HEK293 (cell line): ENCODE measurements around the gene FZR1.

Experiments
- CTCF ChIA-PET: fragments of 350-600 bp; formaldehyde crosslinking; extraction: SDS; loops from one replicate; lab custom pipeline; 2021; ENCODE audit warnings: antibody characterized with exemption; lab: Yijun Ruan, JAX
- POLR2A ChIA-PET: fragments of 300-600 bp; formaldehyde crosslinking; extraction: SDS; loops from one replicate; lab custom pipeline; 2020; ENCODE audit warnings: antibody characterized with exemption, inconsistent platforms; lab: Yijun Ruan, JAX
- H3K27ac ChIP-seq: fragments of 200-500 bp; sonication (Bioruptor generic); 2 replicates; pipeline ENCODE4 v1.5.1; 2014; ENCODE audit warnings: low read depth, low read length, control low read depth, inconsistent platforms; ENCODE audit errors: extremely low read depth
- H3K36me3 ChIP-seq, 2 experiments: fragments of 200-500 bp in 1 of 2; sonication (Bioruptor generic) in 1 of 2; 1 replicate in 1 of 2; 2 replicates in 1 of 2; pipeline ENCODE4 v1.5.1; 2014 to 2017; ENCODE audit warnings: inconsistent platforms in 2 of 2, low read length in 2 of 2; ENCODE audit not compliant: control insufficient read depth in 2 of 2, insufficient read depth in 1 of 2
- H3K4me1 ChIP-seq: fragments of 200-500 bp; sonication (Bioruptor generic); 2 replicates; pipeline ENCODE4 v1.5.1; 2014; ENCODE audit warnings: mild to moderate bottlenecking, low read length, inconsistent platforms; ENCODE audit not compliant: control insufficient read depth, insufficient read depth
- H3K4me3 ChIP-seq: 2 replicates; pipeline ENCODE4 v1.5.1; 2011; ENCODE audit warnings: low read depth, mild to moderate bottlenecking, control low read depth, low read length, moderate library complexity
- H3K9me3 ChIP-seq: fragments of 200-500 bp; sonication (Bioruptor generic); 2 replicates; pipeline ENCODE4 v1.5.1; 2014; ENCODE audit warnings: low read depth, low read length, inconsistent platforms; ENCODE audit not compliant: control insufficient read depth, insufficient read depth
- BCL11A ChIP-seq: fragments of 450-650 bp; formaldehyde crosslinking; IDR thresholded peaks from 2 replicates; pipeline ENCODE4 v1.5.1; 2016; ENCODE audit warnings: low read depth, missing biosample characterization, missing genetic modification characterization
- BCL11B ChIP-seq: fragments of 450-650 bp; formaldehyde crosslinking; IDR thresholded peaks from 2 replicates; pipeline ENCODE4 v1.5.1; 2016; ENCODE audit warnings: low read depth, missing biosample characterization, missing genetic modification characterization
- FEZF1 ChIP-seq: fragments of 450-650 bp; formaldehyde crosslinking; IDR thresholded peaks from 2 replicates; pipeline ENCODE4 v1.5.1; 2016; ENCODE audit warnings: missing biosample characterization, missing genetic modification characterization
- KLF7 ChIP-seq: fragments of 450-650 bp; formaldehyde crosslinking; IDR thresholded peaks from 2 replicates; pipeline ENCODE4 v1.5.1; 2016; ENCODE audit warnings: missing biosample characterization, missing genetic modification characterization, borderline replicate concordance
- MZF1 ChIP-seq: fragments of 450-650 bp; formaldehyde crosslinking; IDR thresholded peaks from 2 replicates; pipeline ENCODE4 v1.5.1; 2017; ENCODE audit warnings: missing biosample characterization, missing genetic modification characterization, borderline replicate concordance
- PRDM6 ChIP-seq: fragments of 450-650 bp; formaldehyde crosslinking; IDR thresholded peaks from 2 replicates; pipeline ENCODE4 v1.5.1; 2017; ENCODE audit warnings: missing biosample characterization, missing genetic modification characterization
- RBAK ChIP-seq: fragments of 450-650 bp; formaldehyde crosslinking; IDR thresholded peaks from 2 replicates; pipeline ENCODE4 v1.5.1; 2016; ENCODE audit warnings: missing biosample characterization, missing genetic modification characterization
- SP2 ChIP-seq: fragments of 450-650 bp; formaldehyde crosslinking; IDR thresholded peaks from 2 replicates; pipeline ENCODE4 v1.5.1; 2016; ENCODE audit warnings: missing biosample characterization, missing genetic modification characterization
- SP3 ChIP-seq: fragments of 450-650 bp; formaldehyde crosslinking; IDR thresholded peaks from 2 replicates; pipeline ENCODE4 v1.5.1; 2016; ENCODE audit warnings: missing biosample characterization, missing genetic modification characterization
- ZBTB7A ChIP-seq: fragments of 450-650 bp; formaldehyde crosslinking; IDR thresholded peaks from 2 replicates; pipeline ENCODE4 v1.5.1; 2016; ENCODE audit warnings: low read depth, missing biosample characterization, missing genetic modification characterization
- ZFHX2 ChIP-seq: fragments of 450-650 bp; formaldehyde crosslinking; conservative IDR thresholded peaks from 2 replicates; pipeline ENCODE4 v1.5.1; 2016; ENCODE audit warnings: missing biosample characterization, missing genetic modification characterization
- ZFP37 ChIP-seq: fragments of 450-650 bp; formaldehyde crosslinking; IDR thresholded peaks from 2 replicates; pipeline ENCODE4 v1.5.1; 2016; ENCODE audit warnings: missing biosample characterization, missing genetic modification characterization
- ZNF146 ChIP-seq: fragments of 450-650 bp; formaldehyde crosslinking; IDR thresholded peaks from 2 replicates; pipeline ENCODE4 v1.5.1; 2016; ENCODE audit warnings: missing biosample characterization, missing genetic modification characterization
- ZNF175 ChIP-seq: fragments of 450-650 bp; formaldehyde crosslinking; IDR thresholded peaks from 2 replicates; pipeline ENCODE4 v1.5.1; 2016; ENCODE audit warnings: missing biosample characterization, missing genetic modification characterization
- ZNF292 ChIP-seq: fragments of 450-650 bp; formaldehyde crosslinking; IDR thresholded peaks from 2 replicates; pipeline ENCODE4 v1.5.1; 2016; ENCODE audit warnings: low read depth, missing biosample characterization, missing genetic modification characterization, borderline replicate concordance
- ZNF341 ChIP-seq: fragments of 450-650 bp; formaldehyde crosslinking; IDR thresholded peaks from 2 replicates; pipeline ENCODE4; 2016; ENCODE audit warnings: low read depth, missing biosample characterization, missing genetic modification characterization
- ZNF404 ChIP-seq: fragments of 450-650 bp; formaldehyde crosslinking; IDR thresholded peaks from 2 replicates; pipeline ENCODE4 v1.5.1; 2017; ENCODE audit warnings: missing biosample characterization, missing genetic modification characterization
- ZNF585B ChIP-seq: fragments of 450-650 bp; formaldehyde crosslinking; IDR thresholded peaks from 2 replicates; pipeline ENCODE4 v1.5.1; 2016; ENCODE audit warnings: missing biosample characterization, missing genetic modification characterization
- ZNF677 ChIP-seq: fragments of 450-650 bp; IDR thresholded peaks from 2 replicates; pipeline ENCODE4 v1.5.0; 2018; ENCODE audit warnings: missing biosample characterization, mild to moderate bottlenecking, missing genetic modification characterization, moderate library complexity
- ZNF792 ChIP-seq: fragments of 450-650 bp; formaldehyde crosslinking; IDR thresholded peaks from 2 replicates; pipeline ENCODE4 v1.5.1; 2016; ENCODE audit warnings: missing biosample characterization, missing genetic modification characterization
- TF ChIP-seq, protein P1 (sequence below): fragments of 450-650 bp; formaldehyde crosslinking; IDR thresholded peaks from 2 replicates; pipeline ENCODE4 v1.5.1; 2016; ENCODE audit warnings: missing biosample characterization, missing genetic modification characterization
- TF ChIP-seq, protein P2 (sequence below): fragments of 450-650 bp; formaldehyde crosslinking; conservative IDR thresholded peaks from 2 replicates; pipeline ENCODE4 v1.5.1; 2016; ENCODE audit warnings: low read depth, missing biosample characterization, missing genetic modification characterization
- TF ChIP-seq, protein P3 (sequence below): fragments of 450-650 bp; formaldehyde crosslinking; IDR thresholded peaks from 2 replicates; pipeline ENCODE4 v1.5.1; 2016; ENCODE audit warnings: missing biosample characterization, missing genetic modification characterization

The FZR1 gene

DNA sequence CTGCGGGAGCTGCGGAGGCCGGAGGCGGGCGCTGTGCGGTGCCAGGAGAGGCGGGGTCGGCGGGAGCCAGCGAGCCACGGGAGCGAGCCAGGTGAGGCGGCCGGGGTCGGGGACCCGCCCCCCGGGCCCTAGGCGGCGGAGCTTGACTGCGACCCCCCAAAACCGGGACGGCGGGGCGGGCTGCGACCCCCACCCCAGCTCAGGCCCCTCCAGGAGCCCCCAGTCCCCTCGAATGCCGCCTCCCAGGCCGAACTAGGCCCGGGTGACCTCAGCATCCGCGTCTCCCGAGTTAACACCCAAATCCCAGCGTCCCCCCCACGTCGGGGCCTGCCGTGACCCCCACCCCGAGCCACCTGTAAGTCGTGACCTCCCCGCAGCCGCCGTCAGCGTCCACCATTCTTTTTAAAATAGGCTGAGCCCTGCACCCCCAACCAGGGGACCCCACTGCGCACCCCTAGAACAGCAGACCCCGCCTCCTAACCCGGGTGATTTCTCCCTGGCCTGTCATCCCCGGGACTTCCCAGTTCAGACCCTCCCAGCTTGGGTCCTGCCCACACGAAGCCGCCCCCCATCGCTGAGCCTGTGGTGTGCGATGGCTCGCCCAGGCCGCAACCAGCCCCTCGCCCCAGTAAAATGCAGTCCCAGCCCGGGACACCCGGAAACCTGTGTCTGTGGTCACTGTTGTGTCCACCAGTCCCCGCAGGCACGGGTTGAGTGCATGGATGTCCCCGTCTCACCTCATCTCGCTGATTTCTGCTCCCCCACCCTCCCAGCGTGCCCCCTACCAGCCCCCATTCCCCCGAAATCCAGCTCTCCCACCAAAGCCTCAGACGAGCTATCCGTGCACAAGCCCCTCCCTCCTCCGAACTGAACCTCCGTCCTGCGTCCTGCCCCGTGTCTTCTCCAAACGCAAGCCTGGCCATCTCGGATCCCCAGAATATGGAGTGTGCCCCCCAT lies 551 bp downstream of the FZR1 start (continued):
- TF ChIP-seq, protein P1, sequence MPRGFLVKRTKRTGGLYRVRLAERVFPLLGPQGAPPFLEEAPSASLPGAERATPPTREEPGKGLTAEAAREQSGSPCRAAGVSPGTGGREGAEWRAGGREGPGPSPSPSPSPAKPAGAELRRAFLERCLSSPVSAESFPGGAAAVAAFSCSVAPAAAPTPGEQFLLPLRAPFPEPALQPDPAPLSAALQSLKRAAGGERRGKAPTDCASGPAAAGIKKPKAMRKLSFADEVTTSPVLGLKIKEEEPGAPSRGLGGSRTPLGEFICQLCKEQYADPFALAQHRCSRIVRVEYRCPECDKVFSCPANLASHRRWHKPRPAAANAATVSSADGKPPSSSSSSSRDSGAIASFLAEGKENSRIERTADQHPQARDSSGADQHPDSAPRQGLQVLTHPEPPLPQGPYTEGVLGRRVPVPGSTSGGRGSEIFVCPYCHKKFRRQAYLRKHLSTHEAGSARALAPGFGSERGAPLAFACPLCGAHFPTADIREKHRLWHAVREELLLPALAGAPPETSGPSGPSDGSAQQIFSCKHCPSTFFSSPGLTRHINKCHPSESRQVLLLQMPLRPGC (tag by site-specific recombination) = no peak
- TF ChIP-seq BCL11B (tag by site-specific recombination) (no peak), ZNF677 (peak; percentile 53; the same call in 1 of the 2 replicates), ZNF792 (tag by site-specific recombination) (no peak), SP2 (tag by site-specific recombination) (peak; percentile 66), ZFHX2 (tag by site-specific recombination) (peak; percentile 45), ZNF341 (tag by site-specific recombination) (peak; percentile 23; the same call in 1 of the 2 replicates), ZBTB7A (peak; percentile 62; the same call in 1 of the 2 replicates)

GRCh38 chr19:3507371-3508120 lies 1.4 kb downstream of the FZR1 start:
- 0 out of 2 replicates have a peak overlapping the region, but pooled peaks have one; percentile 22 for H3K27ac ChIP-seq
- ChIA-PET CTCF (no interaction called here), POLR2A (interaction anchor here (0.6 to 1.0 kb wide), 3 partner anchors 16 to 265 kb away, joined by 3 to 7 read pairs (median 5); partner anchors contain the start of gene RAX2)
- no peaks in the 10 kb centered on the region for H3K9me3 ChIP-seq
- H3K4me3 ChIP-seq = peak overlapping the region; percentile 88
- peaks cover 2% of the 10 kb centered on the region; the same call in 1 of the 2 replicates for H3K4me1 ChIP-seq
- peaks cover 14 to 43% of the 10 kb centered on the region in 2 experiments; a peak in 2 of 3 replicates for H3K36me3 ChIP-seq
- no peak for TF ChIP-seq PRDM6
- TF ChIP-seq FEZF1 (tag by site-specific recombination) = no peak
- TF ChIP-seq BCL11A (tag by site-specific recombination) = no peak
- no peak for TF ChIP-seq SP3 (tag by site-specific recombination)
- TF ChIP-seq KLF7 (tag by site-specific recombination) = peak; percentile 12; the same call in 1 of the 2 replicates
- no peak for TF ChIP-seq ZFP37 (tag by site-specific recombination)
- TF ChIP-seq MZF1 (tag by site-specific recombination) = no peak
- no peak for TF ChIP-seq ZNF292 (tag by site-specific recombination)
- TF ChIP-seq RBAK (tag by site-specific recombination) = no peak
- TF ChIP-seq, protein P2, sequence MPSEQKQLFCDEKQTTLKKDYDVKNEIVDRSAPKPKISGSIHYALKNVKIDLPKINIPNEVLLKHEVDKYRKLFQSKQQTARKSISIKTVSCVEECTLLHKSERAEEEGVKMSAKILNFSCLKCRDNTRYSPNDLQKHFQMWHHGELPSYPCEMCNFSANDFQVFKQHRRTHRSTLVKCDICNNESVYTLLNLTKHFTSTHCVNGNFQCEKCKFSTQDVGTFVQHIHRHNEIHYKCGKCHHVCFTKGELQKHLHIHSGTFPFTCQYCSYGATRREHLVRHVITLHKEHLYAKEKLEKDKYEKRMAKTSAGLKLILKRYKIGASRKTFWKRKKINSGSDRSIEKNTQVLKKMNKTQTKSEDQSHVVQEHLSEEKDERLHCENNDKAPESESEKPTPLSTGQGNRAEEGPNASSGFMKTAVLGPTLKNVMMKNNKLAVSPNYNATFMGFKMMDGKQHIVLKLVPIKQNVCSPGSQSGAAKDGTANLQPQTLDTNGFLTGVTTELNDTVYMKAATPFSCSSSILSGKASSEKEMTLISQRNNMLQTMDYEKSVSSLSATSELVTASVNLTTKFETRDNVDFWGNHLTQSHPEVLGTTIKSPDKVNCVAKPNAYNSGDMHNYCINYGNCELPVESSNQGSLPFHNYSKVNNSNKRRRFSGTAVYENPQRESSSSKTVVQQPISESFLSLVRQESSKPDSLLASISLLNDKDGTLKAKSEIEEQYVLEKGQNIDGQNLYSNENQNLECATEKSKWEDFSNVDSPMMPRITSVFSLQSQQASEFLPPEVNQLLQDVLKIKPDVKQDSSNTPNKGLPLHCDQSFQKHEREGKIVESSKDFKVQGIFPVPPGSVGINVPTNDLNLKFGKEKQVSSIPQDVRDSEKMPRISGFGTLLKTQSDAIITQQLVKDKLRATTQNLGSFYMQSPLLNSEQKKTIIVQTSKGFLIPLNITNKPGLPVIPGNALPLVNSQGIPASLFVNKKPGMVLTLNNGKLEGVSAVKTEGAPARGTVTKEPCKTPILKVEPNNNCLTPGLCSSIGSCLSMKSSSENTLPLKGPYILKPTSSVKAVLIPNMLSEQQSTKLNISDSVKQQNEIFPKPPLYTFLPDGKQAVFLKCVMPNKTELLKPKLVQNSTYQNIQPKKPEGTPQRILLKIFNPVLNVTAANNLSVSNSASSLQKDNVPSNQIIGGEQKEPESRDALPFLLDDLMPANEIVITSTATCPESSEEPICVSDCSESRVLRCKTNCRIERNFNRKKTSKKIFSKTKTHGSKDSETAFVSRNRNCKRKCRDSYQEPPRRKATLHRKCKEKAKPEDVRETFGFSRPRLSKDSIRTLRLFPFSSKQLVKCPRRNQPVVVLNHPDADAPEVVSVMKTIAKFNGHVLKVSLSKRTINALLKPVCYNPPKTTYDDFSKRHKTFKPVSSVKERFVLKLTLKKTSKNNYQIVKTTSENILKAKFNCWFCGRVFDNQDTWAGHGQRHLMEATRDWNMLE (tag by site-specific recombination) = no peak
- no peak for TF ChIP-seq ZNF175
- no peak for TF ChIP-seq ZNF404
- no peak for TF ChIP-seq ZNF146 (tag by site-specific recombination)
- TF ChIP-seq, protein P1 (tag by site-specific recombination) = 0 out of 2 replicates have a peak, but pooled peaks have one; percentile 13
- TF ChIP-seq, protein P3, sequence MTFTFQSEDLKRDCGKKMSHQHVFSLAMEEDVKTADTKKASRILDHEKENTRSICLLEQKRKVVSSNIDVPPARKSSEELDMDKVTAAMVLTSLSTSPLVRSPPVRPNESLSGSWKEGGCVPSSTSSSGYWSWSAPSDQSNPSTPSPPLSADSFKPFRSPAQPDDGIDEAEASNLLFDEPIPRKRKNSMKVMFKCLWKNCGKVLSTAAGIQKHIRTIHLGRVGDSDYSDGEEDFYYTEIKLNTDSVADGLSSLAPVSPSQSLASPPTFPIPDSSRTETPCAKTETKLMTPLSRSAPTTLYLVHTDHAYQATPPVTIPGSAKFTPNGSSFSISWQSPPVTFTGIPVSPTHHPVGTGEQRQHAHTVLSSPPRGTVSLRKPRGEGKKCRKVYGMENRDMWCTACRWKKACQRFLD = no peak
- TF ChIP-seq ZNF585B = no peak
